HCT116 (cell line): Measurements from ENCODE around the gene CCDC158. TPM values are rescaled to one million over a fixed set of nuclear protein-coding genes. Genes with fewer than 3 reads are reported as not detected.

Experiments
- ATAC-seq: fragments of 200-7000 bp; cut with Tn5 transposase; 2 replicates; pipeline ENCODE4 v1.9.1; 2020; ENCODE audit warnings: mild to moderate bottlenecking, moderate library complexity
- BruUV-seq: library from RNA; stranded (reverse); fragments of 400-500 nt; replicated peaks from 2 replicates; lab custom pipeline; 2021; lab: Mats Ljungman, UMichigan
- CTCF ChIA-PET: fragments of 300-600 bp; sonication (Branson Sonifier 250); formaldehyde crosslinking; loops from one replicate; lab custom pipeline; 2021; ENCODE audit warnings: antibody characterized with exemption; lab: Charles Lee
- POLR2A ChIA-PET: fragments of 300-600, 350-600 bp; sonication (Branson Sonifier 250); formaldehyde crosslinking; loops from one replicate; lab custom pipeline; 2021; ENCODE audit warnings: antibody characterized with exemption; lab: Charles Lee
- RAD21 ChIA-PET, 2 experiments: fragments of 300-600 bp; sonication (Branson Sonifier 250); formaldehyde crosslinking; loops; one replicate each; lab custom pipeline; 2023; ENCODE audit warnings: low total read pairs in 2 of 2; ENCODE audit not compliant: uncharacterized antibody in 2 of 2, unreplicated experiment in 2 of 2, low non-redundant PET in 1 of 2; lab: Charles Lee
- DNase-seq: peaks from one replicate; pipeline ENCODE4 v3.0.0-alpha.2; 2010; ENCODE audit warnings: low read depth, low spot score
- H2AFZ ChIP-seq: fragments of 200-600 bp; shearing (Covaris generic), sonication (generic); 2 replicates; pipeline ENCODE4 v1.6.1; 2017; ENCODE audit warnings: low read depth, mixed run types, mixed read lengths, antibody characterized with exemption, low read length; ENCODE audit not compliant: poor library complexity, severe bottlenecking
- H3K27ac ChIP-seq: 2 replicates; pipeline ENCODE4 v1.5.1; 2012; ENCODE audit warnings: low read depth, low read length
- H3K27me3 ChIP-seq: fragments of 200-600 bp; sonication (generic); 2 replicates; pipeline ENCODE4 v1.6.1; 2016; ENCODE audit warnings: mixed run types, low read length, mixed read lengths; ENCODE audit not compliant: insufficient read depth
- H3K36me3 ChIP-seq, 2 experiments: fragments of 200-500 bp in 1 of 2; fragments of 200-600 bp in 1 of 2; sonication (Bioruptor generic) in 1 of 2; sonication (generic) in 1 of 2; 2 replicates each; pipeline versions ENCODE4 v1.5.1 to v1.6.1; 2014 to 2016; ENCODE audit warnings: low read length in 2 of 2, inconsistent platforms in 1 of 2, mixed read lengths in 1 of 2, mixed run types in 1 of 2; ENCODE audit not compliant: insufficient read depth in 2 of 2, control insufficient read depth in 1 of 2
- H3K4me1 ChIP-seq, 2 experiments: fragments of 200-600 bp in 1 of 2; sonication (generic) in 1 of 2; 2 replicates each; pipeline versions ENCODE4 v1.5.1 to v1.6.1; 2012 to 2017; ENCODE audit warnings: low read length in 2 of 2, inconsistent platforms in 1 of 2, mild to moderate bottlenecking in 1 of 2, mixed read lengths in 1 of 2, mixed run types in 1 of 2, moderate library complexity in 1 of 2; ENCODE audit not compliant: insufficient read depth in 2 of 2, control insufficient read depth in 1 of 2
- H3K4me2 ChIP-seq: fragments of 200-600 bp; sonication (generic); 2 replicates; pipeline ENCODE4 v1.6.1; 2017; ENCODE audit warnings: mixed run types, low read length, mixed read lengths
- H3K4me3 ChIP-seq, 2 experiments: fragments of 200-600 bp in 1 of 2; sonication (generic) in 1 of 2; replicated peaks in 1 of 2; 2 replicates each; pipeline ENCODE4 v1.5.1; 2011 to 2016; ENCODE audit warnings: low read length in 2 of 2, control low read depth in 1 of 2, low read depth in 1 of 2, mild to moderate bottlenecking in 1 of 2, mixed read lengths in 1 of 2, mixed run types in 1 of 2
- H3K79me2 ChIP-seq: fragments of 200-600 bp; sonication (generic); 2 replicates; pipeline ENCODE4 v1.6.1; 2017; ENCODE audit warnings: mild to moderate bottlenecking, mixed run types, low read length, moderate library complexity, mixed read lengths; ENCODE audit not compliant: insufficient read depth
- H3K9ac ChIP-seq: fragments of 200-600 bp; sonication (generic); 2 replicates; pipeline ENCODE4 v1.6.1; 2016; ENCODE audit warnings: low read length, mixed read lengths
- H3K9me2 ChIP-seq: fragments of 200-600 bp; sonication (generic), shearing (Covaris generic); 2 replicates; pipeline ENCODE4 v1.6.1; 2017; ENCODE audit warnings: mixed run types, mild to moderate bottlenecking, moderate library complexity; ENCODE audit not compliant: insufficient read depth
- H3K9me3 ChIP-seq, 2 experiments: fragments of 200-500 bp in 1 of 2; fragments of 200-600 bp in 1 of 2; sonication (Bioruptor generic) in 1 of 2; sonication (generic) in 1 of 2; 2 replicates each; pipeline ENCODE4 v1.6.1; 2014 to 2017; ENCODE audit warnings: low read length in 2 of 2, mixed read lengths in 2 of 2, inconsistent platforms in 1 of 2, low read depth in 1 of 2, mild to moderate bottlenecking in 1 of 2, mixed run types in 1 of 2, moderate library complexity in 1 of 2; ENCODE audit not compliant: control insufficient read depth in 1 of 2, insufficient read depth in 1 of 2
- H4K20me1 ChIP-seq: fragments of 200-600 bp; sonication (generic), shearing (Covaris generic); 2 replicates; pipeline ENCODE4 v1.6.1; 2017; ENCODE audit warnings: mixed run types, mild to moderate bottlenecking, moderate library complexity; ENCODE audit not compliant: insufficient read depth
- CEBPB ChIP-seq: IDR thresholded peaks from 2 replicates; pipeline ENCODE4 v1.6.1; 2012; ENCODE audit warnings: low read depth
- CTCF ChIP-seq, 3 experiments: fragments of 200-600 bp in 1 of 3; sonication (generic) in 1 of 3; IDR thresholded peaks in 2 of 3; conservative IDR thresholded peaks in 1 of 3; 2 replicates each; pipeline ENCODE4 v1.5.1; 2012 to 2017; ENCODE audit warnings: low read depth in 2 of 3, low read length in 2 of 3, antibody characterized with exemption in 1 of 3, borderline replicate concordance in 1 of 3, control low read depth in 1 of 3, mild to moderate bottlenecking in 1 of 3, mixed read lengths in 1 of 3, mixed run types in 1 of 3, moderate library complexity in 1 of 3; ENCODE audit not compliant: insufficient read depth in 1 of 3
- ELF1 ChIP-seq: IDR thresholded peaks from 2 replicates; pipeline ENCODE4 v1.6.1; 2012; ENCODE audit warnings: low read depth, borderline replicate concordance
- RAD21 ChIP-seq: IDR thresholded peaks from 2 replicates; pipeline ENCODE4 v1.6.1; 2012; ENCODE audit warnings: low read depth, mild to moderate bottlenecking
- SRF ChIP-seq: IDR thresholded peaks from 2 replicates; pipeline ENCODE4 v1.6.1; 2012; ENCODE audit warnings: low read depth
- YY1 ChIP-seq: IDR thresholded peaks from 2 replicates; pipeline ENCODE4 v1.6.1; 2011; ENCODE audit warnings: low read length, low read depth, moderate library complexity, mild to moderate bottlenecking; ENCODE audit not compliant: insufficient replicate concordance; ENCODE audit errors: extremely low read depth
- intact Hi-C: fragments of 100-400 bp; cut with micrococcal nuclease; formaldehyde crosslinking; loops from 2 replicates; pipeline ENCODE4 v1.10.0; 2022
- total RNA-seq: library from RNA; stranded (reverse); gene quantifications from one replicate; pipeline ENCODE4 v1.2.1, GENCODE V29; 2021; ENCODE audit not compliant: unreplicated experiment

The CCDC158 gene
- total RNA-seq, 1 experiment from 2014 or later: not detected

GRCh38 chr4:76377911-76378310 lies 43.0 kb downstream of the CCDC158 start:
- TF ChIP-seq YY1: peak; percentile 6
- peak; percentile 89 for TF ChIP-seq RAD21
- 0 out of 2 replicates have a peak, but pooled peaks have one; percentile 21 for TF ChIP-seq CEBPB
- TF ChIP-seq CTCF (IDR thresholded peaks at IDR 0.05 in 2 of 3, conservative IDR thresholded peaks at IDR 0.05 in 1 of 3; ENCODE audit: borderline replicate concordance in 1 of 3, insufficient read depth in 1 of 3, low read depth in 2 of 3, low read length in 2 of 3): peak; percentile 76 to 88 (median 86)
- TF ChIP-seq SRF: peak; percentile 77
- TF ChIP-seq ELF1: no peak
- Histone ChIP-seq H3K36me3 (no peaks in the 10 kb centered on the region), H3K4me2 (peak overlapping the region; percentile 18), H3K27me3 (no peaks in the 10 kb centered on the region), H3K9ac (no peak overlapping the region), H3K79me2 (no peaks in the 10 kb centered on the region), H3K9me2 (no peaks in the 10 kb centered on the region), H3K4me1 (peaks cover 3 to 15% of the 10 kb centered on the region in 2 experiments; a peak in 3 of 4 replicates), H2AFZ (peak overlapping the region; percentile 74), H3K27ac (no peak overlapping the region), H4K20me1 (no peaks in the 10 kb centered on the region), H3K9me3 (no peaks in the 10 kb centered on the region), H3K4me3 (no peak overlapping the region)
- intact Hi-C loops: loop anchor here (1.0 to 5.0 kb wide), 3 partner anchors 71 to 381 kb away; partner anchors contain the start of gene STBD1
- no TSS peak for BruUV-seq
- RAD21 ChIA-PET: interaction anchor here (1.0 to 2.3 kb wide), 5 partner anchors 71 to 198 kb away, joined by 3 to 12 read pairs (median 10); partner anchors contain the start of gene STBD1 (in 1 of the 2)
- DNase-seq (peak; percentile 39), ATAC-seq (peak; percentile 86)
- CTCF ChIA-PET: interaction anchor here (0.6 to 6.7 kb wide), 27 partner anchors 10 to 485 kb away, joined by 3 to 151 read pairs (median 4); partner anchors contain the start of gene STBD1
- POLR2A ChIA-PET: interaction anchor here (1.0 to 2.4 kb wide), 3 partner anchors 23 to 198 kb away, joined by 3 to 12 read pairs (median 10); partner anchors contain the start of gene STBD1
